Activated naive CD8-positive, alpha-beta T cell (primary cell): Measurements from ENCODE around the gene NT5C3A.
A peak's percentile ranks its signal among the peaks of the same experiment; 100 is the strongest.
"Not testable (repeated sequence)": the region's sequence is repeated elsewhere in the genome, so short reads cannot be mapped to it uniquely, and the experiment has no call there.

Experiments used
- H3K27ac Mint-ChIP-seq: one replicate; pipeline ENCODE4 v1.8.0; 2021; ENCODE audit warnings: mixed read lengths
- H3K27me3 Mint-ChIP-seq: one replicate; pipeline ENCODE4 v1.8.0; 2021; ENCODE audit warnings: mixed read lengths
- H3K36me3 Mint-ChIP-seq: one replicate; pipeline ENCODE4 v1.8.0; 2021; ENCODE audit warnings: mixed read lengths
- H3K4me1 Mint-ChIP-seq: one replicate; pipeline ENCODE4 v1.8.0; 2021; ENCODE audit warnings: low read depth, mixed read lengths
- H3K4me3 Mint-ChIP-seq: one replicate; pipeline ENCODE4 v1.8.0; 2021; ENCODE audit warnings: mild to moderate bottlenecking, mixed read lengths
- H3K9me3 Mint-ChIP-seq: one replicate; pipeline ENCODE4 v1.8.0; 2021; ENCODE audit warnings: low read depth, mixed read lengths

Gene NT5C3A

GRCh38 chr7:32991975-32992700 is 70.4 kb downstream of the NT5C3A start:
- Mint-ChIP-seq H3K27me3 (peaks cover 12% of the 10 kb centered on the region), H3K4me3 (peak overlapping the region; percentile 20), H3K4me1 (peaks cover 30% of the 10 kb centered on the region)
- not testable (repeated sequence) for H3K36me3 Mint-ChIP-seq, H3K27ac Mint-ChIP-seq, H3K9me3 Mint-ChIP-seq

GRCh38 chr7:32991068-32991585 is 71.4 kb downstream of the NT5C3A start:
- not testable (repeated sequence) for H3K27ac Mint-ChIP-seq, H3K36me3 Mint-ChIP-seq, H3K9me3 Mint-ChIP-seq, H3K4me3 Mint-ChIP-seq
- peaks cover 13% of the 10 kb centered on the region for H3K27me3 Mint-ChIP-seq
- H3K4me1 Mint-ChIP-seq: peaks cover 30% of the 10 kb centered on the region

- not testable (repeated sequence) for H3K4me3 Mint-ChIP-seq, H3K36me3 Mint-ChIP-seq, H3K9me3 Mint-ChIP-seq, H3K27ac Mint-ChIP-seq
- Mint-ChIP-seq H3K4me1 (peaks cover 27% of the 10 kb centered on the region), H3K27me3 (peaks cover 18% of the 10 kb centered on the region)
These were observed 74.4 kb downstream of the NT5C3A start for GRCh38 chr7:32988148-32988547.

- H3K27me3 Mint-ChIP-seq: peaks cover 12% of the 10 kb centered on the region
- not testable (repeated sequence) for H3K4me3 Mint-ChIP-seq, H3K9me3 Mint-ChIP-seq, H3K27ac Mint-ChIP-seq, H3K36me3 Mint-ChIP-seq, H3K4me1 Mint-ChIP-seq
These were observed 82.7 kb downstream of the NT5C3A start for GRCh38 chr7:32979902-32980301.

- not testable (repeated sequence) for H3K4me1 Mint-ChIP-seq, H3K9me3 Mint-ChIP-seq, H3K27me3 Mint-ChIP-seq, H3K4me3 Mint-ChIP-seq, H3K36me3 Mint-ChIP-seq, H3K27ac Mint-ChIP-seq
These were observed 83.3 kb downstream of the NT5C3A start for GRCh38 chr7:32979246-32979645.

- not testable (repeated sequence) for H3K27ac Mint-ChIP-seq, H3K27me3 Mint-ChIP-seq, H3K4me3 Mint-ChIP-seq, H3K9me3 Mint-ChIP-seq, H3K4me1 Mint-ChIP-seq, H3K36me3 Mint-ChIP-seq
These were observed 85.4 kb downstream of the NT5C3A start for GRCh38 chr7:32977159-32977558.

- not testable (repeated sequence) for H3K4me1 Mint-ChIP-seq, H3K27me3 Mint-ChIP-seq, H3K36me3 Mint-ChIP-seq, H3K4me3 Mint-ChIP-seq, H3K9me3 Mint-ChIP-seq, H3K27ac Mint-ChIP-seq
These were observed 90.6 kb downstream of the NT5C3A start for GRCh38 chr7:32971967-32972366.

DNA sequence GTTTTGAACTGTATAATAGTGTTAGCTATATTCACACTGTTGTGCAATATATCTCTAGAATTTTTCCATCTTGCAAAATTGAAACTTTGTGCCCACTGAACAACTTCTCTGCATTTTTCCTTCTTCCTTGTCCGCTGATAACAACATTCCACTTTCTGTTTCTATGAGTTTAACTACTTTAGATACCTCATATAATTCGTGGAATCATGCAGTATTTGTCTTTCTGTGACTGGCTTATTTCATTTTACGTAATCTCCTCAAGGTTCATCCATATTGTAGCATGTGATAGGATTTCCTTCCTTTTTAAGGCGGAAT is 95.4 kb downstream of the NT5C3A start:
- not testable (repeated sequence) for H3K36me3 Mint-ChIP-seq, H3K9me3 Mint-ChIP-seq, H3K4me3 Mint-ChIP-seq, H3K27ac Mint-ChIP-seq, H3K27me3 Mint-ChIP-seq, H3K4me1 Mint-ChIP-seq

DNA sequence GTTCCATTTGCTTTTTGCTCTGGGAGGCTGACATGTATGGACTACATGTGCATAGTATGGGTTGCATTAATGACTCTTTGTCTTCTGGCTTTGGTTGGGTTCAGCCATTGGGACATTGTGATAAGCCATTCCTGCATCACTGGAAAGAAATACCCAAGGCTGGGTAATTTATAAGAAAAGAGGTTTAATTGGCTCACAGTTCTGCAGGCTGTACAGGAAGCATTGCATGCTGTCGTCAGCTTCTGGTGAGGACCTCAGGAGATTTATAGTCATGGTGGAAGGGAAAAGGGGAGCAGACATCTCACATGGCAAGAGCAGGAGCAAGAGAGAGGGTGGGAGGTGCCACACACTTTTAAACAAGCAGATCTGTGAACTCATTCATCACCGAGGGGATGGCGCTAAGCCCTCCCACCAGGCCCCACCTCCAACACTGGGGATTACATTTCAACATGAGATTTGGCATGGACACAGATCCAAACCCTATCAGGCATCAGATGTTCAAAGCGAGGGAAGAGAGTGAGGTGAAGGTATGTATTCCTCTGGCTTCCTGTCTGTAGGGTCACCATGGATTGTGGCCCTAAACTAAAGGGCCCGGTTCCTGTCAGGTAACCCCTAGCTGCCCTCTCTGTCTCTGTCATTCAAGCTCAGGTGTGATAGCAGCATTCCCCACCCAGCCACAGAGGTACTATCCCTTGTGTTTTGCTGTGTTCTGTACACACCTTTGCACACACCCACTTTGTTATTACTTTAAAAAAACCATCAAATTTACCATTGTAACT is 95.9 kb downstream of the NT5C3A start:
- not testable (repeated sequence) for H3K27ac Mint-ChIP-seq, H3K27me3 Mint-ChIP-seq, H3K4me3 Mint-ChIP-seq, H3K9me3 Mint-ChIP-seq, H3K4me1 Mint-ChIP-seq, H3K36me3 Mint-ChIP-seq

- H3K4me1 Mint-ChIP-seq, H3K9me3 Mint-ChIP-seq, H3K4me3 Mint-ChIP-seq, H3K27ac Mint-ChIP-seq, H3K36me3 Mint-ChIP-seq: not testable (repeated sequence)
- peaks cover 14% of the 10 kb centered on the region for H3K27me3 Mint-ChIP-seq
These were observed 98.0 kb downstream of the NT5C3A start for GRCh38 chr7:32964461-32965159.
